ENCODE data around the gene DDR2.

The DDR2 gene

DNA sequence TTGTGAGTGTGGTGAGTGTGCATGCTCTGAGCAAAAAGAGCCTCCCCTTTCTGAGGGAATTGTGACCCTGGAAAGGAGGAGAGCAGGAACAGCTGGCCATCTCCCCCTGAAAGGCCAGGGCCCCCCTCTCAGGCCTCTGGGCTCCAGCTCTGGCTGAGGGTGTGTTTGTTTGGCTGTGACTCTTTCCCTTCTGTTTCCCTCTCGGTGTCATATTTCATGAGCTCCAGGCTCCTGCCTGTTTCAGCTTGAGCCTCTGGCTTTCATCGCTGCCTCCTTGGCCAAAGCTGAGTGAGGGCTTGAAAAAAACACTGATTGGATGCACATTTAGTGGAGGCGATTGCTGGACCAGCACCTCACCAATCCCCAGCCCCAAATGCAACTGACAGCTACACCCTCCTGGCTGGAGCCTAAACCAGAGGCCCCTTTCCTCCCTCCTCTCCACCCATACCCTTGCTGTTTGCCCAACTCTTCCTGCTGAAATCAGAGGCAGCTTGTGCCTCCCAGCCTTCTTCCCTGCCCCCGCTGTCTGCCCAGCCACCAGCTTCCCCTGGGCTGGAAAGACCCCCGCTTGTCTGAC, 64.1 kb downstream of the DDR2 start:
- no peak for DNase-seq (ENCODE audit: low spot score)
- TF ChIP-seq, protein P1, sequence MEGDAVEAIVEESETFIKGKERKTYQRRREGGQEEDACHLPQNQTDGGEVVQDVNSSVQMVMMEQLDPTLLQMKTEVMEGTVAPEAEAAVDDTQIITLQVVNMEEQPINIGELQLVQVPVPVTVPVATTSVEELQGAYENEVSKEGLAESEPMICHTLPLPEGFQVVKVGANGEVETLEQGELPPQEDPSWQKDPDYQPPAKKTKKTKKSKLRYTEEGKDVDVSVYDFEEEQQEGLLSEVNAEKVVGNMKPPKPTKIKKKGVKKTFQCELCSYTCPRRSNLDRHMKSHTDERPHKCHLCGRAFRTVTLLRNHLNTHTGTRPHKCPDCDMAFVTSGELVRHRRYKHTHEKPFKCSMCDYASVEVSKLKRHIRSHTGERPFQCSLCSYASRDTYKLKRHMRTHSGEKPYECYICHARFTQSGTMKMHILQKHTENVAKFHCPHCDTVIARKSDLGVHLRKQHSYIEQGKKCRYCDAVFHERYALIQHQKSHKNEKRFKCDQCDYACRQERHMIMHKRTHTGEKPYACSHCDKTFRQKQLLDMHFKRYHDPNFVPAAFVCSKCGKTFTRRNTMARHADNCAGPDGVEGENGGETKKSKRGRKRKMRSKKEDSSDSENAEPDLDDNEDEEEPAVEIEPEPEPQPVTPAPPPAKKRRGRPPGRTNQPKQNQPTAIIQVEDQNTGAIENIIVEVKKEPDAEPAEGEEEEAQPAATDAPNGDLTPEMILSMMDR (IDR thresholded peaks at IDR 0.05; ENCODE audit: extremely low read depth, missing control alignments): no peak

DNA sequence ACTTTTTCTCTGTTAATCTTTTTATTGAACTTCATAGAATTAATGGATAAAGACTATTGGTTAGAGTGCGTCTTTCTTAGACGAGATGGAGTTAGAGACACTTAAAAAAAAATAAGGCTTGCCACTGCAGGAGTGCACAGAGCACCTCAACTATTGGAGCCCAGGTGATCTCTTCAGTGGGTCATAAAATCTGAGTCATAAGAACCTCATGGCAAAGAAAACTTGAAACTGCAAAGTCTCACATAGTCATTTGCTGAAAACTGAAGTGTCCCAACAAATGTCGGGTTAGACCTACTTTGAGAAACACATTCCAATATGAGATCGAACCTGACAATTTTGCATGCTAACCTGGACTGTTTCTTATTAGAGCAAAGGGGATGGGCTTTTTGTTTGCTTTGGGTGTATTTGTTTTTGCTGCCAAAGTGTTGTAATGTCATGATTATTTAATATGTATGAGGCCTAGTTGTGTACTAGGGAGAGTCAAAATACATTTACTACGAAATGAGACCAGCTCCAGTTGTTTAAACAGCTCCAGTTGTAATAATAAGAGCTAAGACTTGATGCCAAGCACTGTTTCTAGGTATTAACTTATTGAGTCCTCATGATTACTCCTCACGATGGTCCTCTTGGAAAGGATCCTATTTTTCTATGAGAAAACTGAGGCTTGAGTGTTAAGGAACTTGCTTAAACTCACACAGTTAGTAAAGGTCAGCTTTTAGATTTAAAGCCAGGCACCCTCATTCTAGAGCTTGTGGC, 65.1 kb downstream of the DDR2 start:
- no peak for DNase-seq (ENCODE audit: low spot score)
- TF ChIP-seq, protein P1 (IDR thresholded peaks at IDR 0.05; ENCODE audit: extremely low read depth, missing control alignments): no peak

DNA sequence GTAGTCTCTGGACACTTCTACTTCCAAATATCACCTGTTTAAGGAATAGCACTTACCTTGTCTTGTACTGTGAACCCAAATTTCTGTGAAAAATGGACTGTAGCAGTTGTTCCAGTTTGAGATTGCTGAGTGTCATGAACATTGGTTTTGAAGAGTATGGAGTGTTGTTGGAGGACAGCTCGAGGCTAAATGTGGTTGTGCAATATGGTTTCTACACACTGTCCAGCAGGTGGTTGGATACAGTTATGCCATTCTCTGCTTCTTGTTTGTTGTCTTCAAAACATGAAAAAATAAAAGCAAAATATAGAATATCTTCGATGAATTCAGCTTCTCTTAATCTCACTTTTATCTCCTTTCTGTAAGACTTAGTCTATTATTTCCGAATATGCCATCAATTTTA, 67.1 kb downstream of the DDR2 start:
- TF ChIP-seq, protein P1 (IDR thresholded peaks at IDR 0.05; ENCODE audit: extremely low read depth, missing control alignments): no peak
- DNase-seq (ENCODE audit: low spot score): no peak

DNA sequence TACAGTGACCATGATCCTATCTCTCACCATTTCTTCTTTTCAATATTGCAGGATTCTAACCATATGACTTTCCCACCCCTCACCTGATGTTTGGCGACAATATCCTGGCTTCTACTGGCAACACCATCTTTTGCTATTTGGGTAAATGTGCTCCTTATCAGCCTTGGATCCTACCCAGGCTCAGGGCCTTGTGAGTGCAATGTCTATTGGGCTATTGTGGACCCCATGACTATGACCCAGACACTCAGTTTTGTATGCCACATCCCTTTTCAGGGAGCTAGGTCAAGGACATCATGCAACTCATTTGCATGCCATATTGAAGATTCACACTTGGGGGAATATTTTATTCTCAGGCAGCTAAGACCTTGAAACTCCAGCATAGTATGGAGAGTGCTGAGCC, 67.9 kb downstream of the DDR2 start:
- TF ChIP-seq, protein P1 (IDR thresholded peaks at IDR 0.05; ENCODE audit: extremely low read depth, missing control alignments): no peak
- no peak for DNase-seq (ENCODE audit: low spot score)

DNA sequence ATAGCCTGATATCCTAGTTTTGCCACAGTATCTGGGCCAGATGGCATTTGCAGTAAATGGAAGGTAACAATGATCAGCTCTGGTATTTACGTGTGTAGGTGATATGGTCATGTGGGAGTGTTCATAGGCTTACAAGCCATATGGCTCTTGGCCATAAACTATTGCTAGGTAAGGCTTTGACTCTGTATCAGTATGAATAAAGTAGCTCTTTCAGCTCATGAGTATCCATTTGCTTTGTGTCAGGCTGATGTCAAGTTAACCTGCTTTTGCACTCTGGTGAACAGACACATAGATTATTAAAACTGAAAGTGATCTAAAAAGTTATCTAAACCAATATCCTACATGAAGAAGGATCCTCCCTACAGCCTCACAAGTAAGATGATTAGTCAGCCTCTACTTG, 69.0 kb downstream of the DDR2 start:
- no peak for DNase-seq (ENCODE audit: low spot score)
- TF ChIP-seq, protein P1 (IDR thresholded peaks at IDR 0.05; ENCODE audit: extremely low read depth, missing control alignments): no peak

DNA sequence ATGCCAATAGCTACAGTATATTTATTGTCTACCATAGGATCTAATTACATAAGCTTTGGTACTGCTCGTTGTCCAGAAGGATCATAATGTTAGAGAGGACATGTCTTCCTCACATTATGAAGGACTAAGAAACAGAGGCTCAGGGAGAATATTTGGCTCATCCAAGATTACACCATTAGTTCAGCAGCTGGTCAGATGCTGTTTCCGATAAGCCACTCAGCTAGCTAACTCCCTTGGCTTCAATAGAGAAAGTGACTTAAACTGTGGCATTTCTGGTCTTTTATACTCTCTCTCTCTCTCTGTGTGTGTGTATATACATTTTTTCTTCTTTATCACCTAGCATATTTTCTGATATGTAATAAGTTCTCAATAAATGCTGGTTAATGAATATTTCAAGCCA, 70.4 kb downstream of the DDR2 start:
- TF ChIP-seq, protein P1 (IDR thresholded peaks at IDR 0.05; ENCODE audit: extremely low read depth, missing control alignments): no peak

DNA sequence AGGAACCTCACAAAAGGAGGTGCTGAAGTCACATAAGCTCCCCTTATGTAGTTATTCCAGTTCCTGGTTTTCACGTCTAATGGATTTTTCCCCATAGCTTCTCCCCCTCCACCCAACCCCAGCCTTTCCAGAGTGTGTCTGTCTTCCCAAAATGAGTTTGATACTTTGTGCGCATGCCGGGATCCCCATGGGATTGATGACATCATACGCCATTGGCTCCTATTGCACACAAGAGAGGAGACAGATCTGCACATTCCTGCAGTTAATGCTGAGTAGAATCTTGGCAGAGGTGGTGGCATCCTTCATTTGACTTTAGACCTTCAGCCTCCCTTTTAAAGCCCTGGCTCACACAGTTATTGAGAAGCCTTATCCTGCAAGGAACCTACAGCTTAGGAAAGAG, 71.4 kb downstream of the DDR2 start:
- TF ChIP-seq, protein P1 (IDR thresholded peaks at IDR 0.05; ENCODE audit: extremely low read depth, missing control alignments): no peak
- no peak for DNase-seq (ENCODE audit: low spot score)

More for the DNA sequence above, 70.4 kb downstream of the DDR2 start:
- DNase-seq (ENCODE audit: low spot score): no peak
